ENCODE data around the gene RAB7B.

Gene RAB7B

GRCh38 chr1:205972491-205973168 is 30.6 kb downstream of the RAB7B start:
- DNase-seq, result no peak

DNA sequence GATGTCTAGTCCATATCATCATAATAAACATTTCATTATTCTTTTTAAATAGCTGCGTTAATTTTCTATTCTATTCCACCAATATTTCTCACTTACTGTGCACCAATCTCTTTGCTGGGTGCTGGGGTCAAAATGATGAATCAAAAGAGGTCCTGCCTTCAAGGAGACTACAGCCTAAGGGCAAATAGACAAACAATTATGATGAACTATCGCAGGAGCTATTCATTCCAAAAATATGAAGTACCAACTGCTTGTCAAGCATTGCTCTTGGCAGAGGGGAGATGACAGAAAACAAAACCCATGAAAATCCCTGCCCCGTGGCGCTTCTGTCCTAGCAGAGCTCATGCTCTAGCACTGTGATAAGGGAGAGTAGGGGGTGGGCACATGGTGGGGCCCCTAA is 31.1 kb downstream of the RAB7B start:
- DNase-seq, result no peak

GRCh38 chr1:205971082-205971481 is 32.1 kb downstream of the RAB7B start:
- peak; percentile 25 for DNase-seq

GRCh38 chr1:205970486-205970885 is 32.7 kb downstream of the RAB7B start:
- DNase-seq, result no peak

GRCh38 chr1:205969229-205969628 is 34.0 kb downstream of the RAB7B start:
- no peak for DNase-seq

- DNase-seq, result no peak
Measured at GRCh38 chr1:205967554-205968335, 35.5 kb downstream of the RAB7B start.

DNA sequence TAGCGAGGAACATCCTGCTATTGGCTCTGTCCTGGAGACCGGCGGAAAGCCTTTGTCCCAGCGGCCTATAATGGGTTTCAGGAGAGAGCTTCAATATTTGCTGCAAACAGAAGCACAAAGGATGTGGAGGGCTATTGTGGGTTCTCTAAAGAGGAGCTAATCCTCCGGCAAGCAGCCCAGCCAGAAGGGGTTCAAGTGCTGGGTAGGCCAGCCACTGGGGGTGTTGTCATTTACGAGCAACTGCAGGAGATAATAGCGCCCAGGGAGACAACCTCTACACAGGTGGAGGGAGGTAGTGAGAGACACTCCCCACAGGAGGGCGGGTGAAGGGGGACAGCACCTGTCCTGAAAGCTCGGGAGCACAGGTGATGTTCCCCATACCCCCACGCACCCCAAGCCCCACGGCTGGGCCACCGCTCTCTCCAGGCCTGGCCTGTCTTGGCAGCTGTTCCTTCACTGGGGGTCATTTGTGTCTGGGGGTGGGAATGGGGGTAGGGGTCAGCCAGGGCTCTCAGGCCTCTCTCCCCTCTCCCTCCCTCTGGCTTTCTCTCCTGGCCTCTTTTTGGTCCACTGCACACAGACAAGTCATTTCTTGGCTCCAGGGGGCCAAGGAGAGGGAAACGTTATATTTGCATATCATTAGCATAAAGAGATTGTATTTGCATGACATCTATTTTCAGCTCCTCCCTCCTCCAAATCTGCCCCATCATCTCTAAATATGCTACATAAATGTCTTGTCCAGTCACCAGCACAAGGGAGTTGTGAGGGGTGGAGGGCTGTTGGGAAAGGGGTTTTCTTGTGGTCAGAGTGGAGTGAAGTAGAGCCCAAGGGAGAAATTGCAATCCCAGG is 37.9 kb downstream of the RAB7B start:
- DNase-seq, result peak; percentile 99

- DNase-seq, result no peak
Measured at GRCh38 chr1:205963352-205964155, 39.6 kb downstream of the RAB7B start.

GRCh38 chr1:205962821-205963221 is 40.4 kb downstream of the RAB7B start:
- peak; percentile 24 for DNase-seq

DNA sequence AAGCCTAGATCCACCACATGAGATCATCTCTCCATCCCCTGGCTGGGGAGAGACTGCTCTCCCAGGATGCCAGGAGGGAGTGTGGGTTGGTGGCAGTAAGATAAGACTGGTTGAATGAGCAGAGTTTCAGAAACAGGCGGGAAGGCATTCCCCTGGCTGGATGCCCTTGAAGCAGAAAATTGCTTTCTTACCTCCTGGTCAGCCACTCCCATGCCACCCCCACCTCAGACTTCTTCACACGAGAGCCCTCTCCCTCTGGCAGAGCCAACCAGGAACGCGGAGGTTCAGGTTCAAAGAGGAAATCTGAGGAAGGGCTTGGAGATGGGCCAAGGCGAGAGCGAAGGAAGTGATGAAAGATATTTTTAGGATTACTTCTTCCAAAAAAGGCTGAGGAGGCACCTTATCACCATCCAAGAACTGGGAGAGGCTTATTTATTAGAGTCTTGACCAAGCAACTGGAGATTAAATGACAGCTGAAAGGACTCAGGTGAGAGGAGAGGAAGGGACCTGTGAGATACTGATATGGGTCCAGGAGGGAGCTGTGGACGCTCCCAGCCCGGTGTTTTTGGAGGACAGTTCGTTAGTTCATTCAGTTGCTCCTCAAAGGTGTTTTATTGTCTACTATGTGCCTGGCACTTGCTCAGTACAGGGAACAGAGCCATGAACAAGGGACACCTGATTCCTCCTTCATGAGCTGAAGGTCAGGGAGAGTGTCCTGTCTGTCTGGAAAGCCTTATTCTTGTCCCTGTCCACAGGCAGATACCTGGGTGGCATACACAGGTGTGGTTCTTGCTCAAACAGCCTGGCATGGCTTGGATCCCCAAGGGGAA is 41.0 kb downstream of the RAB7B start:
- peak; percentile 62 for DNase-seq

- DNase-seq, result no peak
Measured at GRCh38 chr1:205961405-205961804, 41.8 kb downstream of the RAB7B start.

- DNase-seq, result no peak
Measured at GRCh38 chr1:205959789-205960188, 43.4 kb downstream of the RAB7B start.

GRCh38 chr1:205955499-205955898 is 47.7 kb downstream of the RAB7B start:
- no peak for DNase-seq

DNA sequence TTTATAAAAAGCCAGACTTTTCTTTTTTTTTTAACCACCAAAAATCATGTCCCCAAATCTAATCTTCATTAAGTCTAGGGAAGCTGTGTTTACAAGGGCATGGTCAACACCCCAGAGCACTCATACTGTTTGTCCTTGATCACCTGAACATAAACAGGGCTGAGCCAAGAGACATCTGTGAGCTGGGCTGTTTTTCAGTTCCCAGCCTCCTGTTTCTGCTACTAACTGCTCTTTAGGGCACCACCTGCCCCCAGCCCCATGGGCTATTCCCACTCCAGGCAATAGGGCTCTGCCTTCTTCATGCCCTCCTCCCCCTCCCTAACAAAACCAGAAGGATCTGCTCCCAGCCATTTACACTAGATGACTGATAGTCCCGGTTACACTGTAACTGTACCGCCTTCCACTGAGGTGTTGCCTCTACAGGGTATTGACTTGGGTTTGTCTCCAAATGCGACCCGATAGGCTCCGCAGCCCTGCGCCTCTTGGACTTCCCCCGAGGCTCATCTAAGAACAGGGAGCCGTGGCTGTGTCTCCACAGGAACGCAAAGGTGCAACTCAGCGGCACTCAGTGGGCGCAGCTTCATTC is 48.3 kb downstream of the RAB7B start:
- DNase-seq, result no peak

DNA sequence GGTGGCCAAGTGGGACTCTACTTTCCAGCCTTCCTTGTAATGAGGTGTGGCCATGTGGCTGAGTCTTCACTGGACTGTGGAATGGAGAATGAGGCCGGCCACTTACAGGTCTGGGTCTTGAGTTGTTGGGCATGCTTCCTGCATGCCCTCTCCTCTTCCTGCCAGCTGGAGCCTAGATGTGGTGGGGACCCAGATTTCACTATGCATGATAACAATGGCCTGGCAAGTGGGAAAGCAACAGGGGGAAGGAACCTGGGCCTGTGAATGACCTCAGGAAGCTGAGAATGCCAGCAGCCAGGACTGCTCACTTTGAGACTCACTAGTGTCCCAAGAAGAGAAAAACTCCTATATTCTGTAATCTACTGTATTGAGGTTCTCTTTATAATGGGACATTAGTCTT is 51.4 kb downstream of the RAB7B start:
- no peak for DNase-seq

DNA sequence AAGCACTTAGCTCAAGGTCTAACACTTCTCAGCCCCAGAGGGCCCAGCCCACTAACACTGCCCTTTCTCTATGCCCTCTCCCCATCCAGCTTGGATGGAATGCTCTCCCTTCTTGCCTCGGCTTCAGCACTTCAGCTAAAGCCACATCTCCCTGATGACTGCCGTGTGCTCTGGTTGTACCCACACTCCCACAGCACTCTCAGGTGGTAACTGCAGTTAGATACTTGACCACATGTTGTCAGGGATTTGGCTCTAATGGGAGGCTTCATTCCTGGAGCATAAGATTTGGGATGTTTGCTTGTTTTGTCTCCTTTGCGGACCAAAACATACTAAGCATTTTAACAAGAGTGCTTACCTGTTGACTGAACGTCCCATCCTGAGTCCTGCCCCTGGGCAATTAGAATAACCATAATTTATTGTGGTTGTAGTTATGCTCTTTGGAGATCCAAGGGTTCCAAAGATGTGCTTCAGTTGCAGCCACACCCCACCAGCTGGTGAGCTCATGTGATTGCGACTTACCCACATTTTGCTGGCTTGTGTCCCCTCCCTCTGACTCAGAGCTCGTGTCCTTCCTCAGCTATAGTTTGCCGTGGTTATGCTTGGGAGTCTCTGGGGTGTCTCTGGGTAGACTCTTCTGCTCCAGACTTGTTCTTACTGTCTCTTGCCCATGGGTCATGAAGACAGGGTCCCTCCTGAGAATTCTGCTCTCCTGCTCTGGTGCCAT is 52.2 kb downstream of the RAB7B start:
- DNase-seq, result no peak

DNA sequence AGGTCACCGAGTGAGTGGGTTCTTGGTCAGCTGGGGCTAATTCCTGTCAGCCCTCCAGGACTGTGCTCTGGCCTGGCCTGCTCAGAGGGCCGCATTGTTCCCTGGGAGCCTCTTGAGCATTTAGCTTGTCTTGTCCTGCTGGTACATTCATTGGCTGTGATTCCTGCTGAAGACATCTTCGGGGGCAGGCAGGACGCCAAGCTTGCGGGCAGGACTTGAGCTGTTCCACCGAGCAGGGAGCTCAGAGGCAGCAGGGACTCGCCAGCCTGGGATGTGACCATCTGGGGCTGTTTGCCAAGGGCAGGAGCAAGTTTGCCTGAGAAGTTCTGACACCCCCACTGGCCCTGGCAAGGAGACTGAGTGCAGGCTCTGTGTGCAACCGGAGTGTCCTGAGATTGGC is 52.9 kb downstream of the RAB7B start:
- DNase-seq, result no peak

GRCh38 chr1:205949753-205950152 is 53.4 kb downstream of the RAB7B start:
- no peak for DNase-seq

GRCh38 chr1:205948886-205949285 is 54.3 kb downstream of the RAB7B start:
- DNase-seq, result no peak

DNA sequence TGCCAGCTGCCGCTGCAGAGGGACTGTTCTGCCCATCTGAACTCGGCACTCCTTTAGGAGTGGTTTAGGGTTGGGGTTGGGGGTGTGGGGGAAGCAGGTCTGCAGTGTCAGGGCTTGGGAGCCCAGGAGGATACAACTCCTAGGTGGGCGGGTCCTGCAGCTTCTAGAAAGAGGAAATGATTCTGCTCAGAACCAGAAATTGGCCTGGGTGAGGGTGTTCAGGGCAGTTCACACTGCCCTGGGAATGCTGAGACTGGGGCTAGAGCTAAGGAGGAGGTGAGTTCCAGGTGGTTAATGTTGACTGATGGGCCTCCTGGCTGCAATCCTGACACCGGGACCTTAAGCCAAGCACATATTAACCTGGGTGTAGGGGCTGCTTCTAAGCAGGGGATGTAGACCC is 55.2 kb downstream of the RAB7B start:
- DNase-seq, result no peak

DNA sequence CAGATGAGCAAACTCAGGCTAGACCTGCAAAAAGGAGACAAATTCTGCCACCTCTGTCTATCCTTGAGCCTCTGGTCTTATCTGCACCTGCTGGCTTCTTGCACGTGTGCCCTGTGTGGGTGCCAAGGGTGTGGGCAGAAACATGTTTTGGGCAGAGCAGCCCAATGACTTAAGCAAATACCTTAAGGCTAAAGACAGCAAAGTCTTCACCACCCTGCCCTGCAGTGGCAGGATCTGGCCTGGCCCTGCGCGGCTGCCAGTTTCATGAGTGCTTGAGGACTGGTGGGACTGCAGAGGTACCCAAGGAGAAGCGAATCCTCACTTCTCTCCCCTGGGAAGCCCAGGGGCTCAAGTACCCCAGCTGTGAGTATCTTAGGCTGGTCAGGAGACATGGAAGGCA is 56.2 kb downstream of the RAB7B start:
- DNase-seq, result no peak

Measured in NCI-H2107 (cell line).